HG02970 (cell line): ENCODE data around the gene PLEKHF1.

ENCODE experiments used
- ATAC-seq: cut with Tn5 transposase; IDR thresholded peaks from one replicate; pipeline ENCODE4 v1.9.1; 2021; ENCODE audit warnings: mild to moderate bottlenecking, moderate library complexity, moderate number of reproducible peaks; ENCODE audit not compliant: unreplicated experiment, low FRiP score

Gene PLEKHF1

DNA sequence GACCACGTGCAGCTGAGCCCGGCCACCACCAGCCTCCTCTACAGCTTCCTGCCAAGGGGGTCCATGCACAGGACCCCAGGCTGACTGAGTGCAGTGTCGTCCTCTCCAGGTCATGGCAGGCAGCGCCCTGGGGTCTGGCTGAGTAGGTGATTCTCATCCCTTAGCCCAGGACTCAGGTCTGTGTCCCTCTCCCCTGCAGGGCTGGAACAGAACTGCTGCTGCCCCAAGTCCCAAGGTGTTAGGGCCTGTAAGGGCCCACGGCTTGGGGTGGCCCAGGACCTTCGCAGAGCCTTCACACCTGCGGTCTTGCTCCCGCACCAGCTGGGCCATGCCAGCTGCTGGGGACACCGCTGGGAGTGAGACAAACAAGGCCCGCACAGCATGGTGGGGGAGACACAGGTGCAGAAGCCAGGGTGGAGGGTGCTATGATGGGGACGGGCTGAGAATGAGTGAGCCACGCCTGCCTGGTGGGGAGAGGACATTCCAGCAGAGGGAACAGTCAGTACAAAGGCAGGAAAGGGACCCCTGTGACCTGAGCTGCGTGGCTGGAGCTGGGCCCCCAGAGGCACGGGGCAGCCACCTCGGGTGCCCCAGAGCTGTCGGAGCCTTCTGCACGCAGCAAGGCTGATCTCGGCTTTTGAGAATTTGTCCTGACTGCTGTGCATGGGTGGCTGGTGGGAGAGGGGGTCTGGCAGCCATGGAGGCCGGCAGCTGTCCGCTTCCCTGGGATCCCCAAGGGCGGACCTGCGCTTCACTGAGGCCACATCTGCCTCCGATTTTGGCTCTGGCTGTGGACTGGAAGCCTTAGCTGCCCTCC, 11.9 kb downstream of the PLEKHF1 start:
- no peak for ATAC-seq

DNA sequence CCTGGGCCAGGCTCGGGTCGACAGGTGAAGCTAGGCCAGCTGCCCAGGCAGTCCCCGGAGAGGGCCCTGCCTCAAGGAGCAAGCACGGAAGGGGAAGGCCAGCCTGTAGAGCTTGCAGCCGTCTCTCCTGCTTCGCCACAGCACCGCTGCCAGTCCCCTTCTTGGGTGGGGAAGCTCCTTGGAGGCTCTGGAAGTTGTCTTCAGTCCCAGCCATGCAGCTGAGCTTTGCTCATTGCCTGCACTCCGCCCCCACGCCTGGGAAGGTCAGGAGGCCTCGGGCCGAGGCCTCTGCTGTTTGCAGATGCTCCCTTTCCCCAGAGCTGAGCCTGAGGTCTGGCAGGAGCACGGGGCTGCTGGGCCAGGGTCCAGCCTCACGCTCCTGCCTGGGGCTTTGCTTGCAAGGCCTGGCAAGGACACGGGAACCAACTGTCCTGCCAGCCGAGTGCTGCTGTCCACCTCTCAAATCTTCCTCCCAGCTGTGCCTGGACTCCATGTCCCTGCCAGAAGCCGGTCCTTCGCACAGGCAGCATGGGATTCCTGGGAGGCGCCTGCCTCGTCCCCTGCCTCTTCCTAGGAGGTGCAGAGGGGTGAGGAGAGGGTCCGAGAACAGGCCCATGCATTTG, 13.3 kb downstream of the PLEKHF1 start:
- ATAC-seq: no peak

DNA sequence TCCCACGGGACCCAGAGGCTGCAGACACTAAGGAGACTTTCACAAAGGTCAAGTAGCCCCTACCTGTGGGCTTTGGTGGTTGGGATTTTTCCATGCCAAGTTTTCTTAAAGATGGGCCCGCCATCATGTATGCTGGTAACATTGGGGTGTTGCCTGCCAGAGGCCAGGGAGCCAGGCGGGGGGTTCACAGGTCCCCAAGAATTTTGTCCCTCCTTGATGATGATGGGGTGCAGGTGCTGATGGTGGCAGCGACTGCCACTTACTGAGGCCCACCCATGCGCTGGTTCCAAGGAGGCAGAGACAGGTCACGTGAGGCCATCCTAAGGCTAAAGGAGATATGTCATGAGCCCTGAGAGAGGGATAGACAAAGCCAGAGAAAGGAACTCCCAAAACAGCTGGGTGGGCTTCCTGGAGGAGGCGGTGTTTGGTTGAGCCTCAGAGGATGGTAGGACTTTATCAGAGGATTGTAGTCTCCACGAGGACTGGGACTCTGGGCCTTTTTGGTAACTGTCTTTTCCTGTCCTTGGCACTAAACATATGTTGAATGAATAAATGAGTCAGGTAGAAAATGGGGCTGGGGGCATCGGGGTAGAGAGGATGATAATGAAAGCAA, 14.4 kb downstream of the PLEKHF1 start:
- no peak for ATAC-seq

DNA sequence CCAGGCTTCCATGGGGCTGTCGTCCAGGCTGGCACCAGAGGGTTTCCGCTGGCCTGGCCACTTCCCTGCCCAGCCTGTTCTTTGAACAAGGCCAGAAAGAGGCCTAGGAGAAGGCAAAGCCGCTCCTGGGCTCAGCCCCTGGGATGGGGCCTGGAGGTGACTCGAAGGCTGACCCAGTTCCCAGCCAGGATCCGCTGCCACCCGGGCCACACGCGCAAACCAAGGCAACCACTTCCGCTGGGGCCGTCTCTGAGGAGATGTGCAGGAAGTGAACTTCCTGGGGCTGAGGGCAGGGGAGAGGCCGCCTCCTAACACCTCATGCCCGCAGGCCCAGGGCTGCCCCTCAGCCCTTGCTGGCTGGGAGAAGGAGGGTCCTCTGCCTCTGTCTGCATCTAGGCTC, 15.2 kb downstream of the PLEKHF1 start:
- no peak for ATAC-seq

DNA sequence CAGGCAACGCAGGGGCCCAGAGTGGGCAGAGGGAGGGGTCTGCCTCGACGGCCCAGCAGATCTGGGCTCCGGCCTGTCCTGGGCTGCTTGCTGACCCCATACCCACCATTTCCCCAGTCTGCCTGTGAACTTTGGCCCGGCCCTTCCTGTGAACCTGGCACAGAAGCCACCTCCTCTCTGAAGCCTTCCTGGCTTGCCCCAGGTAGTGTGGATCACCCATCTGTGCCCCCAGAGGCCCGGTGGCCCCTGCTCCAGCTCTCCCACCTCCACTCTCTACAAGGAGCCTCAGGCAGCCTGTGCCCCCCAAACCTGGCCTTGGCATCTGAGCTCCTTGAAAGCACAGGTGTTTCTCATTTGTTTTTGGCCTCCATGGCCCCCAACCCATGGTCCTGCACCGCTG, 15.7 kb downstream of the PLEKHF1 start:
- ATAC-seq: no peak

DNA sequence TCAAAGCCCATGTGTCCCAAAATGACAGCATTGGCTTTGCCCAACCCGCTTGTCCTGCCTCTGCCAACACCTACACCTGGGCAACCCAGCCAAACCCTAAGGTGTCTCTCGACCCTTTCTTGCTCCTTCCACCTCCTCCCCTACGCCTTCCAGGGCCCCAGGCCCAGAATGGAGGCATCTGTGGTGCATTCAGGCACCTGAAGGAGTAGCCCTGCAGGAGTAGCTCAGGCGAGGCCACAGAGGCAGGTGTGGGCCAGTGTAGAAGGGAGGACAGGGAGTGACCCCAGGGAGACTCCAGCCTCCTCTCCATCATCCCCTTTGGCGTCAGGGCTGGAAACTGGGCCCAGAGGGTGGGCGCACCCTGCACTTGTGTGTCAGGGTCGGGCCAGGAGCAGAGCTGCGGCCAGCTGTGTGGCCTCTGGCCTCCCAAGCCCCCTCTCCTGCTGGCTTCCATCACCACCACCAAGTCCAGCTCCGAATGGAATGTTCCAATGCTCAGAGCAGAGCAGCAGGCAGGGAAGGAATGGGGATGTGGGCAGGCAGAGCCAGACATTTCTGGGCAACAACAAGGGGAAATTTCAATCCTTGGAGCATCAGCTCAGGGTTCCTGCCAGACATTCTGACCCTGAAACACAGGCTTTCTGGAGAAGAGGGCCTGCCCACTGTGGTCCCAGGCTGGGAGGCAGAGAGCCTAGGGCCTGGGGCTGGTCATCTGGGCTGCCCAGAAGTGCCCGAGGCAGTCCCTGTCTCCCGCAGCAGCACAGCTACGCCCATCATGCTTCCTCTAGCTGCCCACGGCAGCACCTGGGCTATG, 16.4 kb downstream of the PLEKHF1 start:
- ATAC-seq: no peak

DNA sequence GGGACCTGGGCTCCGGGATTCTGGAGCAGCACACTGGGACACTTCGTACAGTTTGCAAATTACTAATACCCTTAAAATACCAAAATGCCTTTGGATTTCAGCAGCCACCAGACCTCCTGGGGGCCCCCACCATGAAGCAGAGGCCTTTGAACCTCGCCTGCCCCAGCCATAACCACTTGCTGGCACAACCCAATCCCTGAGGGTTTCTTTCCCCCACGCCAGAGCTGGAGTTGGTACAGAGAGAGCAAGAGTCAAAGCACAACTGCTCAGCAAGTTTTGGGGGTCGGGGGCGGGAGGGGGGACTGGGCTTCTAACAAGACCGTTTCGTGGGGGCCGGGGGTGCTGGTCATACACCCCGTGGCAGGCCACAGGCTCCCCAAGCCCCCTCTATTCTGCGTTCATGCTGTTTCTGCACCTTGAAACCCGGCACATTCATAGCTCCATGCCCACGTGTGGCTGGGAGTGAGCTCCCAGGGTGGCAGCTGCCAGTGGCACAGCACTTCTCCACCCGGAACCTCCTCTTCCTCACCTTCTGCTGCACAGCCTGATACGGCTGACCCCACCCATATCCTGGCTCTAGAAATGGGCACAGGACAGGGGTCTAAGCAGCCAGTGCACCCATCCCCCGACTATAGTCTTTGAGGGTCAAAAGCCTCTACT, 17.1 kb downstream of the PLEKHF1 start:
- no peak for ATAC-seq

DNA sequence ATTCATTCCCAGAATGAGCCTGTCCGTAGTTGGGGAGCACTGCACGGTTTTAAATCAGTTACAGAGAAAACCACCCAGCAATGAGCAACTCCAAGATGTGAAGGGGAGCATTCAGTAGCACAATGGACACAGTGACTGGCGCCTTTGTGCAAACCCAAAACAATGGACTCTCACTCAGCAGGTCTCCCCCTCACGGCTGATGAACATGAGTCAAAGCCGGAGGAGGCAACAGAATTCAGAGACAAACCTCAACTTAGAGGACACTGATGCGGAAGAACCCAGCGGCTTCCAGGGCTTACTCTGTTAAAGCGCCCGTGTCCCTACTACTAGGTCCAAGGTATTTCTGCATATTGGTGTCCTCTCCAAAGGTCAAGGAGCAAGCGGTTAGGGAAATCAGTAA, 17.7 kb downstream of the PLEKHF1 start:
- no peak for ATAC-seq

DNA sequence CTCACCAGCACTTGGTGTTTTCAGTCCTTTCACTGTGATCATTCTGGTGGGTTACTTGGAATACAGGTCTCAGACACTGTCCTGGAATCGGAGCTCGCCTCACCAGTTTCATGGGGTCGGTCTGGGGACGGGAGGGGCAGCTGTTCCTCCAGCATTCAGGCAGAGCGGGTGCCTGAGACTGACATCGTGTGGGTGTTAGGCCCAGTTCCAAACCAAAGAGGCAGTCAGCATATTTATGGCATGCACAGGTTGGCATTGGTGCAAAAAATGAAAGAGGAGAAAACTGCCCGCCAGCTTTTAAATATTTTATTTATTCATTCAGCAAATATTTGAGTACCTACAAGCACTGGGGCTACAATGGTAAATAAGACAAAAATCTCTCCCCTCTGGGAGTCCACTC, 20.1 kb downstream of the PLEKHF1 start:
- no peak for ATAC-seq

DNA sequence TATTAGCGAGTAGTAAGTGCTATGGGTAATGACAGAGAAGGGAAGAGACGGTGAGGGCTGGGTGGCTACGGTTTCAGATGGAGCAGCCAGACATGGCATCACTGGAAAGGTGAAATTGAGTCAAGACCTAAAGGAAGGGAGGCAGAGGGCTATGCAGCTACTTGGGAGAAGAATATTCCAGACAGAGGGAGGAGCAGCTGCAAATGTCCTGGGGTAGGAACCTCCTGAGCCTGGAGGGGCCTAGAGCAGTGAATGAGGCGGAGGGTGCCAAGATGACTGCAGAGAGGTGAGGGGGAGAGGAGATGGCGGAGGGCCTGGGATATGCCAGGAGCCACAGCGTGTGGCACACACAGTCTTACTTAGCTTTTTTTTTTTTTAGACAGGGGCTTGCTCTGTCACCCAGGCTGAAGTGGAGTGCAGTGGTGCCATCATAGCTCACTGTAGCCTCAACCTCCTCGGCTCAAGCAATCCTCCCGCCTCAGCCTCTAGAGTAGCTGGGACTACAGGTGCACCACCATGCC, 21.1 kb downstream of the PLEKHF1 start:
- no peak for ATAC-seq

DNA sequence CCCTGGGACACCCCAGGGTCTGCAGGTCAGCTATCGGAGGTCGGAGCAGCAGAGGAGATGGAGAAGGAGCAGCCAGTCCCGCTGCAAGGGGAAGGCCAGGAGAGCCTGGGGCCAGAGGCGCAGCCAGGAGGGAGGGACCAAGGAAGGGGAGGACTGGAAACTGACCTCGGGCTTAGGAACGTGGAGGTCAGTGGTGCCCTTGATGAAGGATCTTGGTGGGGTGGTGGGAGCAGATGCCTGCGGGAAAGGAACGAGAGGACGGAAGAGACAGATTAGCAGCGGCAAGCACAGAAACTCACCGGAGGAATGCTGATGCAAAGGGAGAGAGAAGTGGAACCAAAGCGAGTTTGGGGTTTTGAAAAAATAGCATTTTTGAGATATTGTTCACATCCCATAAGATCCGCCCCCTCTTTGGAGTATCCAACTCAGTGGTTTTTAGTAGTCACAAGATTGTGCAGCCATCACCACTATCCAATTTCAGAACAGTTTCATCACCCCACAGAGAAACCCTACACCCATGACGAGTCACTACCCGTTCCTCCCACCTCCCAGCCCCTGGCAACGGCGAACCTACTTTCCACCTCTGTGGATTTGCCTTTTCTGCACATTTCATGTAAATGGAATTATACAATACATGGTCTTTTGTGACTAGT, 22.1 kb downstream of the PLEKHF1 start:
- ATAC-seq: no peak

DNA sequence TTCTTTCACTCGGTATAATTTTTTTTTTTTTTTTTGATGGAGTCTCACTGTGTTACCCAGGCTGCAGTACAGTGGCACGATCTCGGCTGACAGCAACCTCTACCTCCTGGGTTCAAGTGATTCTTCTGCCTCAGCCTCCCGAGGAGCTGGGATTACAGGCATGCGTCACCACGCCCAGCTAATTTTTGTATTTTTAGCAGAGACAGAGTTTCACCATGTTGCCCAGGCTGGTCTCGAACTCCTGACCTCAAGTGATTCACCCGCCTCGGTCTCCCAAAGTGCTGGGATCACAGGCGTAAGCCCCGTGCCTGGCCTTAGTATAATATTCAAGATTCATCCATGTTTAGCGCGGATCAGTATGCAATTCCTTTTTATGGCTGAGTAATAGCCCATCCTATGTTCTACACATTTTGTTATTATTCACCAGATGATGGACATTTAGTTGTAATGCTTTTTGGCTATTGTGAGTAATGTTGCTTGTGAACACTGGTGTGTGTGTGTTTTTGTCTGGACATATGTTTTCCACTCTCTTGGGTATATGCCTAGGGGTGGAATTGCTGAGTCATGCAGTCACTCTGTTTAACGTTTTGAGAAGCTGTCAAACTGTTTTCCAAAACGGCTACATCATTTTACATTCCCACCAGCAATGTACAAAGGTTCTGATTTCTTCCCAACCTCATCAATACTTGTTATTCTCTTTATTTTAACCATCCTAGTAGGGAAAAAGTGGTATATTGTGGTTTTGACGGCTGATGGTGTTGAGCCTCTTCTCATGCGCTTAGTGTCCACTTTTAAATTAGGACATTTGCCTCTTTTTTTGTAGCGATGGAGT, 22.9 kb downstream of the PLEKHF1 start:
- no peak for ATAC-seq

DNA sequence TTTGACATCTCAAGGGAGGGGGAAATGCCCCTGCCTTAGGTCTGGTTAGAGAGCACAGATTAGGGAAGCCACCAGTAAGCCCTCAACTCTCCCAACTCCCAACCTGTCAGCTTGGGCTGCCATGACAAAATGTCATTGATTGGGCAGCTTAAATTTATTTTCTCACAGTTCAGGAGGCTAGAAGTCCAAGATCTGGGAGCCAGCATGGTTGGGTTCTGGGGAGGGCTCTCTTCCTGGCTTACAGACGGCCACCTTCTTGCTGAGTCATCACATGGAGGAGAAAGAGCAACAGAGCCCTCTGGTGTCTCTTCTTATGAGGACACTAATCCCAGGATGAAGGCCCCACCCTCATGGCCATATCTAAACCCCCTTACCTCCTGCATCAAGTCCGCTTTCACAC, 25.6 kb downstream of the PLEKHF1 start:
- ATAC-seq: no peak

DNA sequence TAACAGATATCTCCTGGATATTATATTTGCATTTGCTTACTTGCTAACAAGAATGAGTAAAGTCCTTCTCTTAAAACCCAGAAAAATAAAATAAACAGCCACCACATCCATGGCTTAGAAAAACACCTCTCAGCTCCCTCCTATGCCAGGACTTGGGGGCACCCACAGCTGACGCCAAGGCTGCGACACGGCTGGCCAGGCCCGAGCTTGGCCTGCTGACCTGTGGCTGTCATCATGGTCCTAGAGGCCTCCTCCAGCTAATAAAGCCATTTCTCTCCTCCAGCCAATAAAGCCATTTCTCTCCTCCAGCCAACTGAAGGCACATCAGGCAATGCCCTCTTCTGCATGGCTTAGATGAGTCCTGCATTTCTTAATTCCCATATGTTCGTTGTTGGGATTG, 28.9 kb downstream of the PLEKHF1 start:
- no peak for ATAC-seq

DNA sequence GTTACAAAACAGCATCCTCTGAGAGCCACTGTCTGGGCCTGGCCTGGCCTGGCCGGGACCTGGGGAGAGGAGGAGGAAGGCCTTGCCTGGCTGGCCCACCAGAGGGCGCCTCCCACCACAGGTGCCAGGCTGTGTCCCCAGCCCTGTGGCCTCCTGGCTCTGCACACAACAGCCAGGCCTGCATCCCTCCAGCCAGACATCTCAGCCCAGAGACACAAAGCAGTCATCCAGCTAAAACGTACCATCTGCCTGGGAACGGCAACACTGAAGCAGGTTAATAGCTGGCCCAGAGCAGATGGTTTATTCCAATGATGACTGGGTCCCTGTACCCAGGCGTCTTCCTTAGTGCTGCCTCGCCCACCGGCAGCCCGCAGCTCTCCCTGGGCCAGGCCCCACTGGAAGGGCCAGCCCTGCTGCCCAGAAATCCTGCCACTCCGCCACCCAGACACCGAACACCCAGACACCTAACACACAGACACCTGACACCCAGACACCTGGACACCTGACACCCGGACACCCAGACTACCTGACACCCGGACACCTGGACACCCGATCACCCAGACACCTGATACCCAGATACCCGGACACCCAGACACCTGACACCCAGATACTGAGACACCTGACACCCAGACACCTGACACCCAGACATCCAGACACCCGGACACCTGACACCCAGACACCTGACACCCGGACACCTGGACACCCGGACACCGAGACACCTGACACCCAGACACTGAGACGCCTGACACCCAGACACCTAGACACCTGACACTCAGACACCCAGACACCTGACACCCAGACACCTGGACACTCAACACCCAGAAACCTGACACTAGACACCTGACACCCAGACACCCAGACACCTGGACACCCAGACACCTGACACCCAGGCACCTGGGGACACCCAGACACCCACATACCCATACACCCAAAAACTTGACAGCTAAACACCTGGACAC, 29.7 kb downstream of the PLEKHF1 start:
- peak; percentile 53 for ATAC-seq

DNA sequence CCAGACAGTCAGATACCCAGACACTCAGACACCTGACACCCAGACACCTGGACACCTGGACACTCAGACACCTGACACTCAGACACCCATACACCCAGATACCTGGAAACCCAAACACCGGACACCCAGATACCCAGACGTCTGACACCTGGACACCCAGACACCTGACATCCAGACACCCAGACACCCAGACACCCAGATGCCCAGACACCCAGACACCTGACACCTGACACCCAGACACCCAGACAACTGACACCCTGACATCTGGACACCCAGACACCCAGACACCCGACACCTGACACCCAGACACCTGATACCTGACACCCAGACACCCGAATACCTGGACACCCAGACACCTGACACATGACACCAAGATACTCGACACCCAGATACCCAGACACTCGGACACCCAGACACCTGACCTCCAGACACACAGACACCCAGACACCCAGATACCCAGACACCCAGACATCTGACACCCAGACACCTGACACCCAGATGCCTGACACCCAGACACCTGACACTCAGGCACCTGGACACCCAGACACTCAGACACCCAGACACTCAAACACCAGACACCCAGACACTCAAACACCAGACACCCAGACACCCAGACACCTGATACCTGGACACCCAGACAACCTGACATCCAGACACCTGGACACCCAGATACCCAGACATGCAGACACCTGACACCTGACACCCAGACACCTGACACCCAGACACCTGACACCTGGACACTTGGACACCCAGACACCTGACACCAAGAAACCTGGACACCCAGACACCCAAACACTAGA, 30.7 kb downstream of the PLEKHF1 start:
- no peak for ATAC-seq

DNA sequence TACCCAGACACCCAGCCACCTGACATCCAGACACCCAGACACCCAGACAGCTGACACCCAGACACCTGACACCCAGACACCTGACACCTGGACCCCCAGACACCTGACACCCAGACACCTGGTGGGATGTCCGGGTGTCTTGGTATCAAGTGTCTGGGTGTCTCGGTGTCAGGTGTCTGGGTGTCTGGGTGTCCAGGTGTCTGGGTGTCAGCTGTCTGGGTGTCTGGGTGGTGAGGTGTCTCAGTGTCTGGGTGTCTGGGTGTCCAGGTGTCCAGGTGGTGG, 31.2 kb downstream of the PLEKHF1 start:
- ATAC-seq: no peak
